ENCODE results near the gene SH2B2.

GRCh38 chr7:102294589-102294988 is 7.9 kb downstream of the SH2B2 start:
- no peak for TF ChIP-seq CTCF (IDR thresholded peaks at IDR 0.05)
- no peak for TF ChIP-seq POLR2A (IDR thresholded peaks at IDR 0.05)

Data from lower leg skin (tissue), 3 donors.